ENCODE measurements around the gene DPP6. TPM values are rescaled to one million over a fixed set of nuclear protein-coding genes. Genes with fewer than 3 reads are reported as not detected.

The DPP6 gene
- total RNA-seq, 1 donor = under 0.01 TPM

GRCh38 chr7:154860621-154861375 is 808.6 kb downstream of the DPP6 start:
- no peak overlapping the region for H3K4me3 ChIP-seq (ENCODE audit: low read depth, low read length)
- DNase-seq (ENCODE audit: low read depth) = no peak
- TF ChIP-seq, protein P1, sequence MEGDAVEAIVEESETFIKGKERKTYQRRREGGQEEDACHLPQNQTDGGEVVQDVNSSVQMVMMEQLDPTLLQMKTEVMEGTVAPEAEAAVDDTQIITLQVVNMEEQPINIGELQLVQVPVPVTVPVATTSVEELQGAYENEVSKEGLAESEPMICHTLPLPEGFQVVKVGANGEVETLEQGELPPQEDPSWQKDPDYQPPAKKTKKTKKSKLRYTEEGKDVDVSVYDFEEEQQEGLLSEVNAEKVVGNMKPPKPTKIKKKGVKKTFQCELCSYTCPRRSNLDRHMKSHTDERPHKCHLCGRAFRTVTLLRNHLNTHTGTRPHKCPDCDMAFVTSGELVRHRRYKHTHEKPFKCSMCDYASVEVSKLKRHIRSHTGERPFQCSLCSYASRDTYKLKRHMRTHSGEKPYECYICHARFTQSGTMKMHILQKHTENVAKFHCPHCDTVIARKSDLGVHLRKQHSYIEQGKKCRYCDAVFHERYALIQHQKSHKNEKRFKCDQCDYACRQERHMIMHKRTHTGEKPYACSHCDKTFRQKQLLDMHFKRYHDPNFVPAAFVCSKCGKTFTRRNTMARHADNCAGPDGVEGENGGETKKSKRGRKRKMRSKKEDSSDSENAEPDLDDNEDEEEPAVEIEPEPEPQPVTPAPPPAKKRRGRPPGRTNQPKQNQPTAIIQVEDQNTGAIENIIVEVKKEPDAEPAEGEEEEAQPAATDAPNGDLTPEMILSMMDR (IDR thresholded peaks at IDR 0.05; ENCODE audit: insufficient read depth, low read depth, low read length) = no peak

GRCh38 chr7:154861589-154861988 is 809.4 kb downstream of the DPP6 start:
- no peak overlapping the region for H3K4me3 ChIP-seq (ENCODE audit: low read depth, low read length)
- no peak for DNase-seq (ENCODE audit: low read depth)
- TF ChIP-seq, protein P1 (IDR thresholded peaks at IDR 0.05; ENCODE audit: insufficient read depth, low read depth, low read length) = no peak

- TF ChIP-seq, protein P1 (IDR thresholded peaks at IDR 0.05; ENCODE audit: insufficient read depth, low read depth, low read length) = no peak
- no peak for DNase-seq (ENCODE audit: low read depth)
- no peak overlapping the region for H3K4me3 ChIP-seq (ENCODE audit: low read depth, low read length)
Observed at GRCh38 chr7:154862153-154862791, 810.1 kb downstream of the DPP6 start.

DNA sequence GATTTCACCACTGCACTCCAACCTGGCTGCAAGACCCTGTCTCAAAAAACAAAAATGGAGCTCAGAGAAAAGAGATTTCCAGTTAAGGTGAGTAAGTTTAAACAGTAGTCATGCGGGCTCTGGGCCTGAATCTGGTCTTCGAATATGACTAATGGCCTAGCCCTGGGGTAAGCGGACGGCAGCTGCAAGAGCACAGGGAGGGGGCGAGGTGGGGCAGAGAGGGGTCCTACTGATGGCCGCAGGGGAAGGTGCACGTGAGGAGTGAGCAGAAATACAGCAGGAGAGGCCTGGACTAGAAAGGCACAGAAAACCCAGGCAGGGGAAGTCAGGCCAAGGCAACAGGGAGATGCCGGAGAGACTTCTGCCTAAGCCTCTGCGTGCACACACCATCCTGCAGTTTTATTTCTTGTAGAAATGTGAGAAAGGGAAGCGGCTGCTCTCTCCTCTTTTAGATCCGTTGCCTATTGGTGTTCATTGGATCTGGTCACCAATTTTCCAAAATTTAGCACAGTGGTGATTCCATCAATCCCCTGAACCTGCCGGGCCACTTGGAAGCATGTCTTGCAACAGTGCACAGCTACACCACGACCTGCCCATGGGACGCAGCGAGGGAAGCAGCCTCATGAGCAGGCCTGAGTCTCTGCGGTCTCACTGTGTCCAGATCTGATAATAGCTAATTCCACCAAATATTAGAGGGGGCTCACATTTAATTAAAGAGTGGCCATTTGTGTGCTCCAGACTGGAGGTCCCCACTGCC is 811.7 kb downstream of the DPP6 start:
- H3K4me3 ChIP-seq (ENCODE audit: low read depth, low read length) = no peak overlapping the region
- no peak for DNase-seq (ENCODE audit: low read depth)
- TF ChIP-seq, protein P1 (IDR thresholded peaks at IDR 0.05; ENCODE audit: insufficient read depth, low read depth, low read length) = no peak

- no peak for DNase-seq (ENCODE audit: low read depth)
- H3K4me3 ChIP-seq (ENCODE audit: low read depth, low read length) = no peak overlapping the region
- TF ChIP-seq, protein P1 (IDR thresholded peaks at IDR 0.05; ENCODE audit: insufficient read depth, low read depth, low read length) = no peak
Observed at GRCh38 chr7:154864523-154864891, 812.3 kb downstream of the DPP6 start.

- DNase-seq (ENCODE audit: low read depth) = no peak
- H3K4me3 ChIP-seq (ENCODE audit: low read depth, low read length) = no peak overlapping the region
- TF ChIP-seq, protein P1 (IDR thresholded peaks at IDR 0.05; ENCODE audit: insufficient read depth, low read depth, low read length) = no peak
Observed at GRCh38 chr7:154865984-154866685, 813.9 kb downstream of the DPP6 start.
